HCT116 (cell line): ENCODE data around the gene LSS. TPM values are rescaled to one million over a fixed set of nuclear protein-coding genes. Genes with fewer than 3 reads are reported as not detected.

Experiments
- ATAC-seq: fragments of 200-7000 bp; cut with Tn5 transposase; 2 replicates; pipeline ENCODE4 v1.9.1; 2020; ENCODE audit warnings: mild to moderate bottlenecking, moderate library complexity
- BruUV-seq: library from RNA; stranded (reverse); fragments of 400-500 nt; replicated peaks from 2 replicates; lab custom pipeline; 2021; lab: Mats Ljungman, UMichigan
- CTCF ChIA-PET: fragments of 300-600 bp; sonication (Branson Sonifier 250); formaldehyde crosslinking; loops from one replicate; lab custom pipeline; 2021; ENCODE audit warnings: antibody characterized with exemption; lab: Charles Lee
- POLR2A ChIA-PET: fragments of 300-600, 350-600 bp; sonication (Branson Sonifier 250); formaldehyde crosslinking; loops from one replicate; lab custom pipeline; 2021; ENCODE audit warnings: antibody characterized with exemption; lab: Charles Lee
- RAD21 ChIA-PET, 2 experiments: fragments of 300-600 bp; sonication (Branson Sonifier 250); formaldehyde crosslinking; loops; one replicate each; lab custom pipeline; 2023; ENCODE audit warnings: low total read pairs in 2 of 2; ENCODE audit not compliant: uncharacterized antibody in 2 of 2, unreplicated experiment in 2 of 2, low non-redundant PET in 1 of 2; lab: Charles Lee
- DNase-seq: peaks from one replicate; pipeline ENCODE4 v3.0.0-alpha.2; 2010; ENCODE audit warnings: low read depth, low spot score
- H2AFZ ChIP-seq: fragments of 200-600 bp; shearing (Covaris generic), sonication (generic); 2 replicates; pipeline ENCODE4 v1.6.1; 2017; ENCODE audit warnings: low read depth, mixed run types, mixed read lengths, antibody characterized with exemption, low read length; ENCODE audit not compliant: poor library complexity, severe bottlenecking
- H3K27ac ChIP-seq: 2 replicates; pipeline ENCODE4 v1.5.1; 2012; ENCODE audit warnings: low read depth, low read length
- H3K27me3 ChIP-seq: fragments of 200-600 bp; sonication (generic); 2 replicates; pipeline ENCODE4 v1.6.1; 2016; ENCODE audit warnings: mixed run types, low read length, mixed read lengths; ENCODE audit not compliant: insufficient read depth
- H3K36me3 ChIP-seq, 2 experiments: fragments of 200-500 bp in 1 of 2; fragments of 200-600 bp in 1 of 2; sonication (Bioruptor generic) in 1 of 2; sonication (generic) in 1 of 2; 2 replicates each; pipeline versions ENCODE4 v1.5.1 to v1.6.1; 2014 to 2016; ENCODE audit warnings: low read length in 2 of 2, inconsistent platforms in 1 of 2, mixed read lengths in 1 of 2, mixed run types in 1 of 2; ENCODE audit not compliant: insufficient read depth in 2 of 2, control insufficient read depth in 1 of 2
- H3K4me1 ChIP-seq, 2 experiments: fragments of 200-600 bp in 1 of 2; sonication (generic) in 1 of 2; 2 replicates each; pipeline versions ENCODE4 v1.5.1 to v1.6.1; 2012 to 2017; ENCODE audit warnings: low read length in 2 of 2, inconsistent platforms in 1 of 2, mild to moderate bottlenecking in 1 of 2, mixed read lengths in 1 of 2, mixed run types in 1 of 2, moderate library complexity in 1 of 2; ENCODE audit not compliant: insufficient read depth in 2 of 2, control insufficient read depth in 1 of 2
- H3K4me2 ChIP-seq: fragments of 200-600 bp; sonication (generic); 2 replicates; pipeline ENCODE4 v1.6.1; 2017; ENCODE audit warnings: mixed run types, low read length, mixed read lengths
- H3K4me3 ChIP-seq, 2 experiments: fragments of 200-600 bp in 1 of 2; sonication (generic) in 1 of 2; replicated peaks in 1 of 2; 2 replicates each; pipeline ENCODE4 v1.5.1; 2011 to 2016; ENCODE audit warnings: low read length in 2 of 2, control low read depth in 1 of 2, low read depth in 1 of 2, mild to moderate bottlenecking in 1 of 2, mixed read lengths in 1 of 2, mixed run types in 1 of 2
- H3K79me2 ChIP-seq: fragments of 200-600 bp; sonication (generic); 2 replicates; pipeline ENCODE4 v1.6.1; 2017; ENCODE audit warnings: mild to moderate bottlenecking, mixed run types, low read length, moderate library complexity, mixed read lengths; ENCODE audit not compliant: insufficient read depth
- H3K9ac ChIP-seq: fragments of 200-600 bp; sonication (generic); 2 replicates; pipeline ENCODE4 v1.6.1; 2016; ENCODE audit warnings: low read length, mixed read lengths
- H3K9me2 ChIP-seq: fragments of 200-600 bp; sonication (generic), shearing (Covaris generic); 2 replicates; pipeline ENCODE4 v1.6.1; 2017; ENCODE audit warnings: mixed run types, mild to moderate bottlenecking, moderate library complexity; ENCODE audit not compliant: insufficient read depth
- H3K9me3 ChIP-seq, 2 experiments: fragments of 200-500 bp in 1 of 2; fragments of 200-600 bp in 1 of 2; sonication (Bioruptor generic) in 1 of 2; sonication (generic) in 1 of 2; 2 replicates each; pipeline ENCODE4 v1.6.1; 2014 to 2017; ENCODE audit warnings: low read length in 2 of 2, mixed read lengths in 2 of 2, inconsistent platforms in 1 of 2, low read depth in 1 of 2, mild to moderate bottlenecking in 1 of 2, mixed run types in 1 of 2, moderate library complexity in 1 of 2; ENCODE audit not compliant: control insufficient read depth in 1 of 2, insufficient read depth in 1 of 2
- H4K20me1 ChIP-seq: fragments of 200-600 bp; sonication (generic), shearing (Covaris generic); 2 replicates; pipeline ENCODE4 v1.6.1; 2017; ENCODE audit warnings: mixed run types, mild to moderate bottlenecking, moderate library complexity; ENCODE audit not compliant: insufficient read depth
- CBX3 ChIP-seq: IDR thresholded peaks from 2 replicates; pipeline ENCODE4 v1.6.1; 2012; ENCODE audit warnings: low read depth
- CEBPB ChIP-seq: IDR thresholded peaks from 2 replicates; pipeline ENCODE4 v1.6.1; 2012; ENCODE audit warnings: low read depth
- ELF1 ChIP-seq: IDR thresholded peaks from 2 replicates; pipeline ENCODE4 v1.6.1; 2012; ENCODE audit warnings: low read depth, borderline replicate concordance
- EZH2phosphoT487 ChIP-seq: fragments of 200-600 bp; IDR thresholded peaks from 2 replicates; pipeline ENCODE4 v1.6.1; 2018; ENCODE audit warnings: antibody characterized with exemption, borderline replicate concordance
- FOSL1 ChIP-seq: IDR thresholded peaks from 2 replicates; pipeline ENCODE4 v1.6.1; 2012; ENCODE audit warnings: low read depth
- JUND ChIP-seq: IDR thresholded peaks from 2 replicates; pipeline ENCODE4 v1.6.1; 2012
- RAD21 ChIP-seq: IDR thresholded peaks from 2 replicates; pipeline ENCODE4 v1.6.1; 2012; ENCODE audit warnings: low read depth, mild to moderate bottlenecking
- SP1 ChIP-seq: IDR thresholded peaks from 2 replicates; pipeline ENCODE4 v1.6.1; 2012; ENCODE audit warnings: low read depth
- SRF ChIP-seq: IDR thresholded peaks from 2 replicates; pipeline ENCODE4 v1.6.1; 2012; ENCODE audit warnings: low read depth
- TCF7L2 ChIP-seq: IDR thresholded peaks from 2 replicates; pipeline ENCODE4 v1.7.0; 2011; ENCODE audit warnings: borderline replicate concordance, inconsistent platforms; ENCODE audit not compliant: insufficient read depth, insufficient read length; ENCODE audit errors: extremely low read depth
- YY1 ChIP-seq: IDR thresholded peaks from 2 replicates; pipeline ENCODE4 v1.6.1; 2011; ENCODE audit warnings: low read length, low read depth, moderate library complexity, mild to moderate bottlenecking; ENCODE audit not compliant: insufficient replicate concordance; ENCODE audit errors: extremely low read depth
- ZFX ChIP-seq: fragments of 450-650 bp; IDR thresholded peaks from 2 replicates; pipeline ENCODE4 v1.6.1; 2017
- ZNF274 ChIP-seq: fragments of 200-500 bp; sonication (Bioruptor generic); IDR thresholded peaks from 2 replicates; pipeline ENCODE4 v1.6.1; 2014; ENCODE audit warnings: mild to moderate bottlenecking, low read depth, low read length, inconsistent platforms
- intact Hi-C: fragments of 100-400 bp; cut with micrococcal nuclease; formaldehyde crosslinking; loops from 2 replicates; pipeline ENCODE4 v1.10.0; 2022
- total RNA-seq: library from RNA; stranded (reverse); gene quantifications from one replicate; pipeline ENCODE4 v1.2.1, GENCODE V29; 2021; ENCODE audit not compliant: unreplicated experiment
- TF ChIP-seq, protein P1 (sequence below): IDR thresholded peaks from 2 replicates; pipeline ENCODE4 v1.6.1; 2011; ENCODE audit warnings: mild to moderate bottlenecking, low read length, moderate library complexity; ENCODE audit not compliant: insufficient replicate concordance; ENCODE audit errors: extremely low read depth
- TF ChIP-seq, protein P2 (sequence below): IDR thresholded peaks from 2 replicates; pipeline ENCODE4 v1.6.1; 2012; ENCODE audit warnings: low read depth
- TF ChIP-seq, protein P3 (sequence below): IDR thresholded peaks from 2 replicates; pipeline ENCODE4 v1.6.1; 2012
- TF ChIP-seq, protein P4 (sequence below), 3 experiments: fragments of 200-600 bp in 1 of 3; sonication (generic) in 1 of 3; IDR thresholded peaks in 2 of 3; conservative IDR thresholded peaks in 1 of 3; 2 replicates each; pipeline ENCODE4 v1.5.1; 2012 to 2017; ENCODE audit warnings: low read depth in 2 of 3, low read length in 2 of 3, antibody characterized with exemption in 1 of 3, borderline replicate concordance in 1 of 3, control low read depth in 1 of 3, mild to moderate bottlenecking in 1 of 3, mixed read lengths in 1 of 3, mixed run types in 1 of 3, moderate library complexity in 1 of 3; ENCODE audit not compliant: insufficient read depth in 1 of 3

Gene LSS
- total RNA-seq, 1 experiment from 2014 or later, result 44.7 TPM

DNA sequence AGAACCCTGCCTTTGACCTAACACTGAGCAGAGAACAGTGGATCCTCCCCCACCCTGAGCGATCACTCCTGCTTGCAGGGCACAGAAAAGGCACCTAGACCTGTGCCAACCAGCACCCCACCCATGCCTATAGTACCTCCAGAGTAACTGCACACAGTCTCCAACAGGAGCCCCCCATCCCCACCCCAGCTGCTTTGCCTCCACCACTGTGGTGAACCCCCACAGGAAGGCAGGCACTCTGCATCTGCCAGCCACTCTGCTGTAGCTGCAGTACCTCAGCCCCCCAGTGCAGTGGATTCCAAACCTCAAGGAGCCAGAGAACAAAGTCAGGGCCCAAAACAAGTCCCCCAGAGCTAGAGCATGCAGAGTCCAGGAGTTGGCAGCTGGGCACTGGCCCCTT lies 55.0 kb downstream of the LSS start:
- Histone ChIP-seq H3K27ac (no peak overlapping the region), H3K9me3 (peaks cover 0 to 5% of the 10 kb centered on the region in 2 experiments; a peak in 1 of 4 replicates), H3K4me2 (no peak overlapping the region), H2AFZ (no peak overlapping the region), H3K4me3 (no peak overlapping the region), H3K36me3 (no peaks in the 10 kb centered on the region), H3K4me1 (no peaks in the 10 kb centered on the region), H3K9me2 (no peaks in the 10 kb centered on the region), H3K9ac (no peak overlapping the region), H4K20me1 (no peaks in the 10 kb centered on the region), H3K27me3 (peaks cover 35% of the 10 kb centered on the region), H3K79me2 (no peaks in the 10 kb centered on the region)
- RAD21 ChIA-PET, result no interaction called here
- POLR2A ChIA-PET, result no interaction called here
- CTCF ChIA-PET, result no interaction called here
- TF ChIP-seq ELF1, result no peak
- TF ChIP-seq JUND, result no peak
- TF ChIP-seq CEBPB, result no peak
- no peak for TF ChIP-seq YY1
- TF ChIP-seq, protein P1, sequence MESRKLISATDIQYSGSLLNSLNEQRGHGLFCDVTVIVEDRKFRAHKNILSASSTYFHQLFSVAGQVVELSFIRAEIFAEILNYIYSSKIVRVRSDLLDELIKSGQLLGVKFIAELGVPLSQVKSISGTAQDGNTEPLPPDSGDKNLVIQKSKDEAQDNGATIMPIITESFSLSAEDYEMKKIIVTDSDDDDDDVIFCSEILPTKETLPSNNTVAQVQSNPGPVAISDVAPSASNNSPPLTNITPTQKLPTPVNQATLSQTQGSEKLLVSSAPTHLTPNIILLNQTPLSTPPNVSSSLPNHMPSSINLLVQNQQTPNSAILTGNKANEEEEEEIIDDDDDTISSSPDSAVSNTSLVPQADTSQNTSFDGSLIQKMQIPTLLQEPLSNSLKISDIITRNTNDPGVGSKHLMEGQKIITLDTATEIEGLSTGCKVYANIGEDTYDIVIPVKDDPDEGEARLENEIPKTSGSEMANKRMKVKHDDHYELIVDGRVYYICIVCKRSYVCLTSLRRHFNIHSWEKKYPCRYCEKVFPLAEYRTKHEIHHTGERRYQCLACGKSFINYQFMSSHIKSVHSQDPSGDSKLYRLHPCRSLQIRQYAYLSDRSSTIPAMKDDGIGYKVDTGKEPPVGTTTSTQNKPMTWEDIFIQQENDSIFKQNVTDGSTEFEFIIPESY, result no peak
- no peak for TF ChIP-seq CBX3
- no peak for TF ChIP-seq FOSL1
- TF ChIP-seq, protein P2, sequence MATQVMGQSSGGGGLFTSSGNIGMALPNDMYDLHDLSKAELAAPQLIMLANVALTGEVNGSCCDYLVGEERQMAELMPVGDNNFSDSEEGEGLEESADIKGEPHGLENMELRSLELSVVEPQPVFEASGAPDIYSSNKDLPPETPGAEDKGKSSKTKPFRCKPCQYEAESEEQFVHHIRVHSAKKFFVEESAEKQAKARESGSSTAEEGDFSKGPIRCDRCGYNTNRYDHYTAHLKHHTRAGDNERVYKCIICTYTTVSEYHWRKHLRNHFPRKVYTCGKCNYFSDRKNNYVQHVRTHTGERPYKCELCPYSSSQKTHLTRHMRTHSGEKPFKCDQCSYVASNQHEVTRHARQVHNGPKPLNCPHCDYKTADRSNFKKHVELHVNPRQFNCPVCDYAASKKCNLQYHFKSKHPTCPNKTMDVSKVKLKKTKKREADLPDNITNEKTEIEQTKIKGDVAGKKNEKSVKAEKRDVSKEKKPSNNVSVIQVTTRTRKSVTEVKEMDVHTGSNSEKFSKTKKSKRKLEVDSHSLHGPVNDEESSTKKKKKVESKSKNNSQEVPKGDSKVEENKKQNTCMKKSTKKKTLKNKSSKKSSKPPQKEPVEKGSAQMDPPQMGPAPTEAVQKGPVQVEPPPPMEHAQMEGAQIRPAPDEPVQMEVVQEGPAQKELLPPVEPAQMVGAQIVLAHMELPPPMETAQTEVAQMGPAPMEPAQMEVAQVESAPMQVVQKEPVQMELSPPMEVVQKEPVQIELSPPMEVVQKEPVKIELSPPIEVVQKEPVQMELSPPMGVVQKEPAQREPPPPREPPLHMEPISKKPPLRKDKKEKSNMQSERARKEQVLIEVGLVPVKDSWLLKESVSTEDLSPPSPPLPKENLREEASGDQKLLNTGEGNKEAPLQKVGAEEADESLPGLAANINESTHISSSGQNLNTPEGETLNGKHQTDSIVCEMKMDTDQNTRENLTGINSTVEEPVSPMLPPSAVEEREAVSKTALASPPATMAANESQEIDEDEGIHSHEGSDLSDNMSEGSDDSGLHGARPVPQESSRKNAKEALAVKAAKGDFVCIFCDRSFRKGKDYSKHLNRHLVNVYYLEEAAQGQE, result no peak
- TF ChIP-seq, protein P3, sequence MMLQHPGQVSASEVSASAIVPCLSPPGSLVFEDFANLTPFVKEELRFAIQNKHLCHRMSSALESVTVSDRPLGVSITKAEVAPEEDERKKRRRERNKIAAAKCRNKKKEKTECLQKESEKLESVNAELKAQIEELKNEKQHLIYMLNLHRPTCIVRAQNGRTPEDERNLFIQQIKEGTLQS, result no peak
- TF ChIP-seq ZFX, result no peak
- TF ChIP-seq RAD21, result no peak
- no peak for TF ChIP-seq ZNF274
- no peak for TF ChIP-seq SP1
- TF ChIP-seq EZH2phosphoT487, result no peak
- TF ChIP-seq TCF7L2, result no peak
- TF ChIP-seq, protein P4, sequence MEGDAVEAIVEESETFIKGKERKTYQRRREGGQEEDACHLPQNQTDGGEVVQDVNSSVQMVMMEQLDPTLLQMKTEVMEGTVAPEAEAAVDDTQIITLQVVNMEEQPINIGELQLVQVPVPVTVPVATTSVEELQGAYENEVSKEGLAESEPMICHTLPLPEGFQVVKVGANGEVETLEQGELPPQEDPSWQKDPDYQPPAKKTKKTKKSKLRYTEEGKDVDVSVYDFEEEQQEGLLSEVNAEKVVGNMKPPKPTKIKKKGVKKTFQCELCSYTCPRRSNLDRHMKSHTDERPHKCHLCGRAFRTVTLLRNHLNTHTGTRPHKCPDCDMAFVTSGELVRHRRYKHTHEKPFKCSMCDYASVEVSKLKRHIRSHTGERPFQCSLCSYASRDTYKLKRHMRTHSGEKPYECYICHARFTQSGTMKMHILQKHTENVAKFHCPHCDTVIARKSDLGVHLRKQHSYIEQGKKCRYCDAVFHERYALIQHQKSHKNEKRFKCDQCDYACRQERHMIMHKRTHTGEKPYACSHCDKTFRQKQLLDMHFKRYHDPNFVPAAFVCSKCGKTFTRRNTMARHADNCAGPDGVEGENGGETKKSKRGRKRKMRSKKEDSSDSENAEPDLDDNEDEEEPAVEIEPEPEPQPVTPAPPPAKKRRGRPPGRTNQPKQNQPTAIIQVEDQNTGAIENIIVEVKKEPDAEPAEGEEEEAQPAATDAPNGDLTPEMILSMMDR (IDR thresholded peaks at IDR 0.05 in 2 of 3, conservative IDR thresholded peaks at IDR 0.05 in 1 of 3; ENCODE audit: borderline replicate concordance in 1 of 3, insufficient read depth in 1 of 3, low read depth in 2 of 3, low read length in 2 of 3), result no peak
- no peak for TF ChIP-seq SRF
- DNase-seq, result no peak
- intact Hi-C loops, result no loop called here
- BruUV-seq, result no TSS peak
- no peak for ATAC-seq
